Measurements from ENCODE around the gene SPRN.
"Not testable (repeated sequence)": the region's sequence is repeated elsewhere in the genome, so short reads cannot be mapped to it uniquely, and the experiment has no call there.

SPRN gene

DNA sequence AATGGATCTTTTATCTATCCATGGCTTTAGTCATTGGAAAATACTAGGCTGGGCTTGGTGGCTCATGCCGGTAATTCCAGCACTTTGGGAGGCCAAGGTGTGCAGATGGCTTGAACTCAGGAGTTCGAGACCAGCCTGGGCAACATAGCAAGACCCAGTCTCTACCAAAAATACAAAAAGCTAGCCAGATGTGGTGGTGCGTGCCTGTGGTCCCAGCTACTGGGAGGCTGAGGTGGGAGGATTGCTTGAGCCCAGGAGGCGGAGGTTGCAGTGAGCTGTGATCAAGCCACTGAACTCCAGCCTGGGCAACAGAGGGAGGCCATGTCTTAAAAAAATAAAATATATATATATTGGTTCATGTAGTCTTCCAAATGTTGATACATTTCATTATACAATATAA is 37.5 kb downstream of the SPRN start:
- DNase-seq (ENCODE audit: low spot score) = not testable (repeated sequence)

DNA sequence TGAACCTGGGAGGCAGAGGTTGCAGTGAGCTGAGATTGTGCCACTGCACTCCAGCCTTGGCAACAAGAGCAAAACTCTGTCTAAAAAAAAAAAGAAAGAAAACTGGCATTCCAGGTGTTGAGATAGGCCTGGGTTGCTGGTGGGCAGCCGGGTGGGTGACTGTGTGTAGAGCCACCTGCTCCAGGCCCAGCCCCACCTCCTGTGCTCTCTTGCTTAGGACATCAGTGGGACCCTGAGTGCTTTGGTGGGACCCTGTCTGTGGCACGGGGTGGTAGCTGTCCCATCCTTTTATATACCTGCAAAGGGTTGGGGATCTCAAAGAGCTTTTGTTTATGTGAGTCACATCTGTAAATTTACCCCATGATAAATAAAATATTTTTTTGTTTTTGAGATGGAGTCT is 39.2 kb downstream of the SPRN start:
- no peak for DNase-seq (ENCODE audit: low spot score)

- DNase-seq (ENCODE audit: low spot score) = no peak
These were observed 40.4 kb downstream of the SPRN start for GRCh38 chr10:133384071-133384470.

DNA sequence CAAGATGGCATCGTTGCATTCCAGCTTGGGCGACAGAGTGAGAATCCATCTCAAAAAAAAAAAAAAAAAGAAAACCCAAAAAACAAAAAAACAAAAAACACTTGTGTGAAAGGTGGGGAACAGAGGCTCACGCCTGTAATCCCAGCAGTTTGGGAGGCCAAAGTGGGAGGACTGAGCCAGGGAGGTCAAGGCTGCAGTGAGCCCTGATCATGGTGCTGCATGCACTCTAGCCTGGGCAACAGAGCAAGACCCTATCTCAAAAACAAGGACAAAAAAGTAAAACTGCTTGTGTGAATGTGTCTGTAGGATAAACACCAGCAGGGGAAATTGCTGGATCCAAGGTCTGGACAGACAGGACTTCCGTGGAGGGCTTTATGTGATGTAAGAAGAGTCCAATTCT is 40.9 kb downstream of the SPRN start:
- no peak for DNase-seq (ENCODE audit: low spot score)

DNA sequence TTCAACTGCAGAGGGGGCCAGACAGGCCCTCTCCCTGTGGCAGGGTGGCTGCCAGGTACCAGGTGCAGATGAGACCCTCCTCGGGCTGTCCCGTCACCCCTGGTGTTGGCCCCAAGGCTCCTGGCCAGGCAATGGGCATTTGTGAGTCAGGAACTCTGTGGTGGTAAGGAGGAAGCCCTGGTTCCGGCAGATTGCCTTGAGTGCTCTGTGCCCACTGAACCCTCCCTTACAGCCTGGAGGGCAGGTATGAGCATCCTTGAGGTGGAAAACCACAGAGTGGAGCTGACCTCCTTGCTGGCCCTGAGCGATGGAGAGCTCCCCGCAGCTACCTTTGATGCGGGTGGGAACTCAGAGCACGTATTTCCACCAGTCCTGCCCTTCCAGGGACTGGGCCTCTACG is 43.4 kb downstream of the SPRN start:
- DNase-seq (ENCODE audit: low spot score) = no peak

- DNase-seq (ENCODE audit: low spot score) = no peak
These were observed 44.4 kb downstream of the SPRN start for GRCh38 chr10:133379801-133380666.

DNA sequence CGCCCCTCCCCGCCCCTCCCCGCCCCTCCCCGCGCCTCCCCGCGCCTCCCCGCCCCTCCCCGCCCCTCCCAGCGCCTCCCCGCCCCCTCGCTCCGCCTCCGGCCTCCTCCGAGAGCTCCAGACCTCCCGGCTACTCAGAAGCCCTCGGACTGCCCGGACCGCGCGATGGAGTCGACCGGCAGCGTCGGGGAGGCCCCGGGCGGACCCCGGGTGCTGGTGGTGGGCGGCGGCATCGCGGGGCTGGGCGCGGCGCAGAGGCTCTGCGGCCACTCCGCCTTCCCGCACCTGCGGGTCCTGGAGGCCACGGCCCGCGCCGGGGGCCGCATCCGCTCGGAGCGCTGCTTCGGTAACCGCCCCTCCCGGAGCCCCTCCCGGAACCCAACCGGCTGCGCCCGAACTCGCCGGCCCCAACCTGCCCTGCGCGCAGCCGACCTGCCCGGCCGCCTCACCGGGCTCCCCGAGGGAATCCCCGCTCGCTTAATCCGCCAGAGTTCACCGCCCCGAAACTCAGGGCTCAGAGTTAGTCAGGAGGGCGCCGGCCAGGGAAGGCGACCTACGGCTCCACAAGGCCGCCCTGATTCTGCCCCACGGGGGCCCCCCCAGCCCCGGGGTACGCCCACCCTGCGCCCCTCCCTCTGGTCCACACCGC is 45.1 kb downstream of the SPRN start, which contains the start of gene PAOX:
PAOX (plus strand) TSS at position 111 of the 649 bp plus-strand sequence; CDS start at position 166, 55 bp downstream.
- DNase-seq (ENCODE audit: low spot score) = peak; percentile 47

GRCh38 chr10:133378251-133379096 is 46.0 kb downstream of the SPRN start:
- DNase-seq (ENCODE audit: low spot score) = peak; percentile 47

DNA sequence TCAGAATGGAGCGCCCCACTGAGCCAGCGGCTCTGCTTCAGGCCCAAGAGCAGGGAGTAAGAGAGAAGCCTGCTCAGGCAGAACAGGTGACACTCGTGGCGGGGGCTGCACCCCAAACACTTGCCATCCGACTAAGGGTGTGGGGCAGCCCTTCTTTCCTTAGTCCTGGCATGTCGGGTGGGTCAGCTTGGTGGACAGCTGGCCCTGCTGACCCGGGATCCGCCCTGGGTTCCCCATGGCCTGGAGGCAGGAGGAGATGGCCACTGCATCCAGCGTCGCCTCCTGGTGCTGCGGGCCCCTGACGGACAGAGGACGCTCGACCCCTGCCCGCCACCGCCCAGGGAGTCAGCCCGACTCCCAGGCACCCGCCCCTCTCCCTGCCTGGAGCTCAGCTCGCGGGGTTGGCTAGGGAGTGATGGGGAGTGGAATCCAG is 46.6 kb downstream of the SPRN start:
- DNase-seq (ENCODE audit: low spot score) = no peak

DNA sequence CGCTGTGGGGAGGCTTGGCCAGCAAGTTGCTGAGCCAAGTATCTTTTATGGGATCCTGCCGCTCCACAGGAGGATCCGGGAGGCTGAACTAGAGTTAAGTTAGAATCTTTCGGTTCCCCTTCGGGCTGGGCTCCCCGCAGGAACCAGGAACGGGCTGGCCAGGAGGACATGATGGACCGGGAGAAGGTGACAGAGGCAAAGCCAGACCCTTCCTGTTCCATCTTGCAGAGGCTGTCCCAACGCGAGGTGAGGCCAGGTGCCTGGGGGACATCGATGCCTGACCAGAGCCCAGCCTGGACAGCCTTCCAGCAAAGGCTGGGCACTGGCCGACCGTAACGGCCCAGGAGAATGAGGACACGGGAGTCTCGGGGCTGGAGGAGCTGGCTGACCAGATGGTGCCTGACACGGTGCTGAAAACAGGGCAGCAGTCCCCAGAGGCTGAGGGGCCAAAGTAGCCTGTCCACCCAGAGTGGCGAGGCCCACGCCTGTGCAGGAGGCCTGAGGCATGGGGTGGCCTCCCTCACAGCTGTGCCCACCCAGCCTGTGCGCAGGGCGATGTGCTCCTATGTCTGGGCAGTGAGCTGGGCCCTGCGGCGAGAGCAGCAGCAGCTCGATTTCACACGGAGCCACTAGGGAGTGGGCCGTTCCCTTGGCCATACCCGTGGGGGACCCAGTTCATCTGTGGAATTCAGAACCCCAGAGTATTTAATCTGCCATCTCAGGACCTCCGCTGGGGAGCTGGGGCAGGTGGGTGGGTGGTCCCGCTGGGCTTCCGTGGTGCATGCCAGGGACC is 47.2 kb downstream of the SPRN start:
- no peak for DNase-seq (ENCODE audit: low spot score)

GRCh38 chr10:133376183-133376582 is 48.2 kb downstream of the SPRN start:
- not testable (repeated sequence) for DNase-seq (ENCODE audit: low spot score)

- no peak for DNase-seq (ENCODE audit: low spot score)
These were observed 48.9 kb downstream of the SPRN start for GRCh38 chr10:133375357-133376115.

DNA sequence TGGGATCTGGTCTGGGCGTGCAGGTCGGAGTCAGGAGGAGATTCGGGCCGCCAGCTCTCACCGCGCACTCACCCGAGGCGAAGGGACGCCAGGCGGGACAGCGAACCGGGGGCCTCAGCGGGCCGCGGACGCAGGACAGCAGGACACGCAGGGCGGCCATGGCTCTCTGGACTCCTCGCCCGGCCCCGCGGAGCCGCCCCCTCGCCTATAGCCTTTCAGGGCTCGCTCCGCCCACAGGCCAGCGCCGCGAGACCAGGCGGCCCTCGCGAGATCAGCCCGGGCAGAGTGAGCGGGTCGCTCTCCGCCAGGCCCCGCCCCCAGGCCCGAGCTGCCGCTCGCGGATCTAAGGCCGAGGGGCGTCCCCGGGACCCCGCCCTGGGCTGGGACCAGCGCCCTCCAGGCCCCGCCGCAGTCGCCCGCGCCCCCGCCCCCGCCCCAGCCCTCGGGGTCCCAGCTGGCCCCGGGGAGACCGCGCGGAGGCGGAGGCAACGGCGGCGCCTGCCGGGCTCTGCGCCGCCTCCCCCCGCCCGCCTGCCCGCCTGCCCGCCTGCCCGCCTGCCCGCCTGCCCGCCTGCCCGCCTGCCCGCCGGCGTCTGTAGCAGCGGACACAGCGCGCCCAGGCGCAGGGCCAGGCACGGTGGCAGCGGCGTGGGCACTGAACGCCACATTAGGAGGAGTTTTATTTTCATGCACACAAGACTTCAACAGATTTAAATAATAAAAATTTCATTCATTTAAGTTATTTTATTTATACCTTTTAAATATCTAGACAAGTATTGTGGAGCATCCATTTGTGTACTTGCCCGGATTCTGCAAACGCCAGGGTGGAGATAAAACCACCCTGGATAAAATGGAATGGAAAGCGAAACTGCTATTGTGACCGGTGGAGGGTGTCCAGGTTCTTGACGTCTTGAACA is 51.0 kb downstream of the SPRN start, which contains the start of gene ECHS1:
ECHS1 (minus strand) TSS at position 181 of the 917 bp plus-strand sequence; CDS start at position 160, 21 bp downstream.
- DNase-seq (ENCODE audit: low spot score) = peak; percentile 92

DNA sequence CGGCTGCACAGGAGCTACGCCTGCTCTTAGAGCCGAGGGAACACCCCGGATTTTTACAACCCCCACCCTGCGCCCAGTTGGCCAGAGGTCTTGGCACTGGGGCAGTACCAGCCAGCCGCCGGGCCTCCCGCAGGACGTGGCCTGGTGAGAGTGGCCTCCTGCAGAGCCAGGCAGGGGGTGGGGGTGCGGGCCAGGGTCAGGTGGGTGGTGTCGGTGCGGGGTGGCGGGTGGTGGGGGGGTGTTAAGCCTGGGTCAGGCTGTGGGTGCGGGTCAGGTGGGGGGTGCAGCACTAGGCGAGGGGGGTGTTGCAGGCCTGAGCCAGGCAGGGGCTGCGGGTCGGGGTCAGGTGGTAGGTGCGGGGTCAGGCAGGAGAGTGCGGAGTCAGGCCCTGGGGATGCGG is 51.9 kb downstream of the SPRN start:
- no peak for DNase-seq (ENCODE audit: low spot score)
